SK-N-MC (cell line): ENCODE results near the gene C3orf52.

Experiments used
- DNase-seq: peaks from one replicate; pipeline ENCODE4 v3.0.0-alpha.2; 2011; ENCODE audit warnings: low read depth, low spot score
- H3K27ac ChIP-seq: fragments of 200-600 bp; sonication (generic); 2 replicates; pipeline ENCODE4 v1.5.1; 2016; ENCODE audit warnings: mixed run types
- H3K36me3 ChIP-seq: fragments of 200-600 bp; sonication (generic); 2 replicates; pipeline ENCODE4 v1.6.1; 2017; ENCODE audit warnings: antibody characterized with exemption, low read length, mixed read lengths; ENCODE audit not compliant: insufficient read depth
- H3K4me3 ChIP-seq: fragments of 200-600 bp; sonication (generic); 2 replicates; pipeline ENCODE4 v1.5.1; 2016
- H3K9ac ChIP-seq: fragments of 200-600 bp; sonication (generic); 2 replicates; pipeline ENCODE4 v1.8.0; 2017; ENCODE audit warnings: mixed run types, mixed read lengths; ENCODE audit not compliant: insufficient read length
- H3K9me3 ChIP-seq: fragments of 200-600 bp; sonication (generic); 2 replicates; pipeline ENCODE4 v1.6.1; 2017; ENCODE audit warnings: low read depth, mild to moderate bottlenecking, antibody characterized with exemption, low read length, moderate library complexity, mixed read lengths
- EZH2 ChIP-seq: fragments of 200-600 bp; sonication (generic); IDR thresholded peaks from one replicate; pipeline ENCODE4 v1.6.1; 2017; ENCODE audit warnings: antibody characterized with exemption
- FOXP2 ChIP-seq: optimal IDR thresholded peaks from 2 replicates; pipeline ENCODE3; 2011; ENCODE audit warnings: mild to moderate bottlenecking, moderate library complexity; ENCODE audit not compliant: insufficient read depth; ENCODE audit errors: extremely low read length, control extremely low read depth
- POLR2AphosphoS5 ChIP-seq: IDR thresholded peaks from 2 replicates; pipeline ENCODE4 v1.6.1; 2012; ENCODE audit warnings: mild to moderate bottlenecking, low read depth, low read length, borderline replicate concordance

The C3orf52 gene

DNA sequence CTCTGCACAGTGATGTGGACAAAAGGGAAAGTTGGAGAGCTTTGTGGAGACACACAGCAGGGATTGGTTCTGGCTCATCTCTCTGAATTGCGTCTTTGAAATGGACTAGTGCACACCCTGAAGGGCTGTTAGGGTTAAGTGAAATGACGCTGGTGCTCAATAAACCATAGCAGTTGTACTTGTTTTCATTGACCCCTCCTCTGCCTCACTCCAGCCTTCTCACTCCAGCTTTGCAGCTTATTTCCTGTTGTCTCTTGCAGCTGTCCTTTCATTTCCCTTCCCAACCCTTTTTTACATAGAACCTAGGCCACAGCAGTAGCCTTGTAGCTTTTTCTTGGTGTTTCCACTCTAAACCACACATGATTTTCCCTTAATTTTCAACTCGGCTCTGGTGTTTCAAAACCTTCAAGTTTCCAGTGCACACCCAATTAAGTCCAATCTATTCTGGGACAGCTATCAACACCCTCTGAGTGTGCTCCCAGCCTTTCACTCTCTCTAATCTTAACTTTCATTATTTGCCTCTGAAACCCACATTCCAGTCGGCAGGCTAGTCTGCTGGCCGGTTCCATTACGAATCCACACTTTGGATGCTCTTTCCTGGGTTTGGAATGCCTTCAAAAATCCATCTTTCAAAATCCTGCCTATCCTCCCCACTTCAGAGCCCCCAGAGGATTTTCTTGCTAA is 6.4 kb downstream of the C3orf52 start:
- Histone ChIP-seq H3K9ac (no peak overlapping the region), H3K4me3 (no peak overlapping the region), H3K27ac (no peak overlapping the region), H3K36me3 (no peaks in the 10 kb centered on the region), H3K9me3 (no peaks in the 10 kb centered on the region)
- DNase-seq, result no peak
- TF ChIP-seq FOXP2 (no peak), EZH2 (no peak), POLR2AphosphoS5 (no peak)

DNA sequence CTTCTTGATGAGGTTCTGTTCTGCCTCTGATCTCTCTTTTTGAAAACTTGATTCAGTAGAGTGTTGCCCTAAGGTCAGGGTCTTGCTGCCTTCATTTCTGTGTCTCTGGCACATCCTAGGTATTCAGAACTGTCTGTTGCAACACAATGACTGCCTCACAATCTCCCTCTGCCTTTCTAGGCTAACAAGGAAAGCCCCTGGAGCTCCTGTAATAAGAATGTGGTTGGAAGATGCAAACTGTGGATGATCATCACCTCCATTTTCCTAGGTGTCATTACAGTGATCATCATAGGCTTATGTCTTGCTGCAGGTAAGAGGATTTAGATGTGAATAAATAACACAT is 7.0 kb downstream of the C3orf52 start:
- no peak overlapping the region for H3K9ac ChIP-seq
- no peak for TF ChIP-seq FOXP2
- no peak for TF ChIP-seq EZH2
- no peak for TF ChIP-seq POLR2AphosphoS5
- DNase-seq, result no peak
- no peaks in the 10 kb centered on the region for H3K36me3 ChIP-seq
- H3K4me3 ChIP-seq, result no peak overlapping the region
- H3K27ac ChIP-seq, result no peak overlapping the region
- no peaks in the 10 kb centered on the region for H3K9me3 ChIP-seq

DNA sequence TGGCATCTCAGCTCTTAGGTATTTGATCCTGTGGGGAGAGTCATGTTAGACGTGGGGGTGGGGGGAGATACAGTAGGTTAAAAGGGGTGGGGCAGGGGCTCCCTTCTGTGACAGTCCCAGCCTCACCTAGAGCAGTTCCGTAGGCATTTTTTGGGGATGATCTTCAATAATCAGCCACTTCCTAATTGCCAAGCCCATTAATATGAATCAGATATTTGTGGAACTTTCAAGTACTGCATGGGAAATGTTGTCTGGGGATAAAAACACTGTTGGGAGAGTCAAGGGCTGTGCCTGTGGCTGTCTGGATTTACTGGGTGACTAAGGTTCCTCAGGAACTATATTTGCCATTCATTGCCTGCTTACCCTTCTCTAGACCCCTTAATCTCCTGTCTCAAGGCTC is 9.5 kb downstream of the C3orf52 start:
- TF ChIP-seq POLR2AphosphoS5 (no peak), FOXP2 (no peak), EZH2 (no peak)
- no peak overlapping the region for H3K9ac ChIP-seq
- H3K36me3 ChIP-seq, result no peaks in the 10 kb centered on the region
- DNase-seq, result no peak
- no peak overlapping the region for H3K27ac ChIP-seq
- H3K9me3 ChIP-seq, result no peaks in the 10 kb centered on the region
- no peak overlapping the region for H3K4me3 ChIP-seq

DNA sequence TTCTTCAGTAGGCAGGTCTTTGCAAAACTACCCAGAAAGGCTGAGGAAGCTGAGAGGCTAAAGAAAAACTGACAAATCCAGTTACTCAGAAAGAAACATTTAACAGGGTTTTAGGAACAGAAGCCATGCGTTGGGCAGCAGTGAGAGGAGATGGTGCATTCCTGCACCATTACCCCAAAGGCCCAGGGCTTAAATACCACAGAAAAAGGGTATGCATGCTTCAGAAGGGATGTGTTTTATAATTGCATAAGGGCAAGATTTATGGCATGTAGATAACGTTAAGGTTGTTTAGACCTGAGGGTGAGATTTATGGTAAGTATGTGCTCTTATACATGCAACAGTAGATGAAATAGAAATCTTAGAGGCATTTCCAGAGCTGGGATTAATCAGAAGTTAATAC is 10.0 kb downstream of the C3orf52 start:
- no peak for DNase-seq
- Histone ChIP-seq H3K4me3 (no peak overlapping the region), H3K27ac (no peak overlapping the region), H3K9me3 (no peaks in the 10 kb centered on the region), H3K36me3 (no peaks in the 10 kb centered on the region), H3K9ac (no peak overlapping the region)
- TF ChIP-seq FOXP2, result no peak
- no peak for TF ChIP-seq EZH2
- TF ChIP-seq POLR2AphosphoS5, result no peak

DNA sequence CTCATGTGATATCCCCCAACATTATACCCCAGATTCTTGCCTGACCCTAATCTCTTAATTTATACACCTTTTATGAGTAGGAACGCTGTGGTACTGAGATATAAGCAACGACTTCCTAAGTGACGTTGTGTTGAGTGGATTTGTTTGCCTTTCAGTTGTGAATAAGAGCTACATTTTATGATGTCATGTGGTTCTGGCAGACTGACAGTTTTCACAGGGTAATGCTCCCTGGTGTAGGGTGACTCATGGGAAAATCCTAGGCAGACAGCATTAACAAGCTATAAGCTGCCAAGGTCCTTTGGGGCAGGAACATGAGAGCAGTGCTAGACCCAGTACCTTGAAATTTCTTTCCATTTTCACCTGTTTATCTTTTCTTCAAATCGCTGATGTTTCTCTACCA is 11.2 kb downstream of the C3orf52 start:
- no peaks in the 10 kb centered on the region for H3K9me3 ChIP-seq
- H3K27ac ChIP-seq, result no peak overlapping the region
- TF ChIP-seq POLR2AphosphoS5 (no peak), EZH2 (no peak), FOXP2 (no peak)
- H3K9ac ChIP-seq, result no peak overlapping the region
- H3K4me3 ChIP-seq, result no peak overlapping the region
- no peak for DNase-seq
- no peaks in the 10 kb centered on the region for H3K36me3 ChIP-seq

DNA sequence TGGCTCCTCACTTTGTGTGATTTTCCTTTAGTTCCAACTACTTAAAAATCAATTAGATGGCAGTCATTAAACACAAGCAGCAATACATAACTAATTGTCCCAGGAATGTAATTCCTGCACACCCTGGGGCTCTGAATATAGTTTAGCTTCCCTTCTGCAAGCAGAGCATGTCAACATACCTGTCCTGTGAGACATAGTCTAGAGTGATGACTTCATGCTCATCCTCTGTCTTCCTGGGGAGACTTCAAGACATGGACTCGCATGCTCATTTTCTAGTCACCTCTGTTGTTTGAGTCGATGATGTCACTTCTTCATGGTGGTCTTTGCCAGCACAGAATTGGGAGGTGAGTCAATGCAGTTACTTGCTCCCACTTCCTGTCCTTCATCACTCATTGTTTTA is 15.7 kb downstream of the C3orf52 start:
- TF ChIP-seq POLR2AphosphoS5 (no peak), FOXP2 (no peak), EZH2 (no peak)
- DNase-seq, result no peak
- Histone ChIP-seq H3K9ac (no peak overlapping the region), H3K27ac (no peak overlapping the region), H3K36me3 (no peaks in the 10 kb centered on the region), H3K9me3 (no peaks in the 10 kb centered on the region), H3K4me3 (no peak overlapping the region)

DNA sequence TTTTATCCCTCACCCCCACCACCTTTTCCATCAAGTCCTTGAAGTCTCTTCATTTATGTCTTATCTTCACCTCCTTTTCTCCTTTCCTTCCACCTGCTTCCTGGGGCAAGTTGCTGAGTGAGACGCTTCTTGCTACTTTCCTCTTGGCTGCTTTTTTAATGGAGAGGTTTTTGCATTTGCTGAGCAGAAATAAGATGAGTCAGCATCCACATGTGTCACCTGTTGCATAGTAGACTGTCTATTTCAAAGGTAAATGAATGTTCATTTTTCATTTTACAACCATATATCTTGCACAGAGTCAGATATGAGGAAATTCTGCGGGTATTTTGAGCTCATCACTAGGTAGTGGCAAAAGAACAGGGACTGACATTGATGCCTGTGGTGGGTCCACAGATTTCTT is 18.6 kb downstream of the C3orf52 start:
- Histone ChIP-seq H3K36me3 (no peaks in the 10 kb centered on the region), H3K4me3 (no peak overlapping the region), H3K27ac (no peak overlapping the region), H3K9me3 (no peaks in the 10 kb centered on the region), H3K9ac (no peak overlapping the region)
- TF ChIP-seq POLR2AphosphoS5, result no peak
- TF ChIP-seq FOXP2, result no peak
- no peak for TF ChIP-seq EZH2
- DNase-seq, result no peak

DNA sequence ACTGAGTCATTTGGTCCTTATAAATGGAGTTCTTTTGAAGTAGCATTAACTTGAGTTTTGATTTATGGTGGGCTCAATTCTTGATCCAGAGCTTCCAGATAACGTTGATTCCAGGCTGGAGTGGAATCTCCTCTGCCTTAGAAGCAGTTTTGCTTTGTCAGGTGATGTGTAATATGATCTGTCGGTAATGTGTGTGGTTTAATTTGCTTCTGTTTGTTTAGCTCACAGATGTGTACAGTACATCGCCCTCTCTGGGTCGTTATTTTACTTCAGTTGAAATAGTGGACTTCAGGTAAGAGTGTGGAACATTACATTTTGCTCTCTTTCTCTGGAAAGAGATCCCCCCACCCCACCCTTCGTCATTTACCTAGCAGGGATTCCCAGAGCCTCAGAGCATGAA is 23.1 kb downstream of the C3orf52 start:
- DNase-seq, result no peak
- Histone ChIP-seq H3K36me3 (no peaks in the 10 kb centered on the region), H3K9me3 (no peaks in the 10 kb centered on the region), H3K4me3 (no peak overlapping the region), H3K9ac (no peak overlapping the region), H3K27ac (no peak overlapping the region)
- TF ChIP-seq FOXP2 (no peak), POLR2AphosphoS5 (no peak), EZH2 (no peak)

DNA sequence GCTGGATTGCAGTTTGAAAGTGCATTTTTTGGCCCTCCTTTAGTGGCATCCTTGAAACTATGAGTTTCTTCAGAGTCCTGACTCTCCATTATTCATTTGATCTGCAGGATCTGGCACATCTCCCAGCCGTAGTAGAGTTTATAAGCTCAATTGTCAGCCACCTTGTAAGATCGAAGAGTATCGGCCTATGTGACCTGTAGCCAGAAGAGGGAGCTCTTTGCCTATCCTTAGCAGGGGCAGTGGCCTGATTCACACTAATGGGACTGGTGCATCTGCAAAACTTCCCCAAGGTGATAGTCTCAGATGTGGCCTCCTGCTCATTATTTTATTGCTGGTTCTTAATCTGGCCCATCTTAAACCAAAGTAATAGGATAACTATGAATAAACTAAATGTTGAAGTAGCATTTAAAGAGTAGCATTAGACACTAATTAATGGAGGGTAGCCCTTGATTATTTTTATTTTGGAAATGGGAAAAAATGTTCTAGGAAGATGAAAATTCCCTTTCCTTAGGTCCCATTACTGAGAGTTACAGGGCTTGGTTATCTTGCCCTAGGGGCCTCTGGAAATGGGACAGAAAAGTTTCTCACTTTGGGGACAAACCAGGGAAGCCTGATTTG is 25.7 kb downstream of the C3orf52 start:
- no peak for TF ChIP-seq FOXP2
- no peak for TF ChIP-seq EZH2
- no peak for TF ChIP-seq POLR2AphosphoS5
- no peaks in the 10 kb centered on the region for H3K9me3 ChIP-seq
- no peaks in the 10 kb centered on the region for H3K36me3 ChIP-seq
- H3K27ac ChIP-seq, result no peak overlapping the region
- DNase-seq, result peak; percentile 42
- H3K9ac ChIP-seq, result no peak overlapping the region
- H3K4me3 ChIP-seq, result no peak overlapping the region
